Measurements from ENCODE around the gene COQ10B. TPM values are rescaled to one million over a fixed set of nuclear protein-coding genes. Genes with fewer than 3 reads are reported as not detected.

Gene COQ10B
- total RNA-seq, 3 donors from 2014 or later (not counting 1 experiment from before 2014, with no cell fraction given): 64.6 to 79.2 (median 72.5) TPM

- Mint-ChIP-seq H3K4me1 (no peaks in the 10 kb centered on the region), H3K27ac (peak overlapping the region in 1 of 2 donors; percentile 50), H3K4me3 (no peak overlapping the region), H3K9me3 (no peaks in the 10 kb centered on the region), H3K36me3 (peaks cover 14% of the 10 kb centered on the region), H3K27me3 (ENCODE audit: low read depth in 2 of 2) (no peaks in the 10 kb centered on the region)
- H3K9me3 ChIP-seq (ENCODE audit: control insufficient read depth, insufficient read depth, low read length): peaks cover 8% of the 10 kb centered on the region
- ATAC-seq: no peak
- intact Hi-C loops (cut with micrococcal nuclease): no loop called here
- H3K27me3 ChIP-seq (ENCODE audit: control insufficient read depth, insufficient read depth, low read length): no peaks in the 10 kb centered on the region
- no peak overlapping the region for H3K4me3 ChIP-seq (ENCODE audit: low read length)
- H3K27ac ChIP-seq (ENCODE audit: low read length): no peak overlapping the region
- no peaks in the 10 kb centered on the region for H3K4me1 ChIP-seq (ENCODE audit: control insufficient read depth, insufficient read depth, low read length)
- peaks cover 57% of the 10 kb centered on the region for H3K36me3 ChIP-seq (ENCODE audit: control insufficient read depth, insufficient read depth, low read length)
- no peak for DNase-seq
- TF ChIP-seq CTCF (IDR thresholded peaks at IDR 0.05): no peak
- 100% methylated on average over 4 of the region's 4 CpGs for WGBS (ENCODE audit: insufficient coverage)
These were observed 34.0 kb downstream of the COQ10B start for GRCh38 chr2:197487385-197487784.

DNA sequence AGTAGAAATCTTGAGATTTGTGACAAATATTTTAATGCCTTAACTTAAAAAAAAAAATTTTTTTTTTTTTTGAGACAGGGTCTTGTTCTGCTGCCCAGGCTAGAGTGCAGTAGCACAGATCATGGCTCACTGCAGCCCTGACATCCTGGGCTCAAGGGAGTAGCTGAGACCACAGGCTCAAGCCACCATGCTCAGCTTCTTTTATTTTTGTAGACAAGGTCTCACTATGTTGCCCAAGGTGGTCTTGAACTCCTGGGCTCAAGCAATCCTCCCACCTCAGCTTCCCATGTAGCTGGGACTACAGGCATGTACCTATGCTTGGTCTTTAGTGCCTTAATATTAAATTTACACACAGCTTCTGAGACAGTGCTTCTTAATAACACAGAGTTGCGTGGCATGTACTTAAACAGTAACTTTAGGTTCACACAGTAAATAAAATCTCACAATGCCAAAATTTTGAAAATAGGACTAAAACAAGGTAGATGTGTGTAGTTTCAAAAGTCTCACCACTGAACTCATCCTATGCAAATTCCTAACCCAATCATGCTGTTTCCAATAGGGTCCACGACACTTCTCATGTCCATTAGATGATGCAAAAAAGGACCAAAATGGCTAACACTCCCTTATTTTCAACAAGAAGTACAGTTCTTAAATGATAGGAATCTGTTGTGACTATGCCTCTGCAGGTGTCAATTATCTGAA lies 42.2 kb downstream of the COQ10B start:
- no peak for TF ChIP-seq CTCF (IDR thresholded peaks at IDR 0.05)
- Histone ChIP-seq H3K9me3 (ENCODE audit: control insufficient read depth, insufficient read depth, low read length) (no peaks in the 10 kb centered on the region), H3K27me3 (ENCODE audit: control insufficient read depth, insufficient read depth, low read length) (no peaks in the 10 kb centered on the region), H3K27ac (ENCODE audit: low read length) (no peak overlapping the region), H3K36me3 (ENCODE audit: control insufficient read depth, insufficient read depth, low read length) (peaks cover 67% of the 10 kb centered on the region), H3K4me1 (ENCODE audit: control insufficient read depth, insufficient read depth, low read length) (peaks cover 13% of the 10 kb centered on the region), H3K4me3 (ENCODE audit: low read length) (no peak overlapping the region)
- WGBS (ENCODE audit: insufficient coverage): 75% methylated on average over 1 of the region's 2 CpGs
- Mint-ChIP-seq H3K27ac (peak overlapping the region in 1 of 2 donors; percentile 41), H3K27me3 (ENCODE audit: low read depth in 2 of 2) (no peaks in the 10 kb centered on the region), H3K9me3 (no peaks in the 10 kb centered on the region), H3K36me3 (peaks cover 7% of the 10 kb centered on the region), H3K4me3 (no peak overlapping the region), H3K4me1 (peaks cover 21 to 29% of the 10 kb centered on the region in 2 donors)
- intact Hi-C loops (cut with micrococcal nuclease): no loop called here
- no peak for ATAC-seq
- DNase-seq: no peak

- H3K4me1 Mint-ChIP-seq: peaks cover 32 to 40% of the 10 kb centered on the region in 2 donors
- DNase-seq (no peak), ATAC-seq (no peak)
- Histone ChIP-seq H3K4me1 (ENCODE audit: control insufficient read depth, insufficient read depth, low read length) (peaks cover 21% of the 10 kb centered on the region), H3K36me3 (ENCODE audit: control insufficient read depth, insufficient read depth, low read length) (peaks cover 57% of the 10 kb centered on the region), H3K9me3 (ENCODE audit: control insufficient read depth, insufficient read depth, low read length) (no peaks in the 10 kb centered on the region), H3K27ac (ENCODE audit: low read length) (no peak overlapping the region), H3K4me3 (ENCODE audit: low read length) (no peak overlapping the region), H3K27me3 (ENCODE audit: control insufficient read depth, insufficient read depth, low read length) (no peaks in the 10 kb centered on the region)
- H3K27ac Mint-ChIP-seq: peak overlapping the region in 1 of 2 donors; percentile 94
- intact Hi-C loops (cut with micrococcal nuclease): no loop called here
- peak overlapping the region; percentile 21 for H3K4me3 Mint-ChIP-seq
- H3K36me3 Mint-ChIP-seq: peaks cover 7% of the 10 kb centered on the region
- H3K9me3 Mint-ChIP-seq: no peaks in the 10 kb centered on the region
- no peak for TF ChIP-seq CTCF (IDR thresholded peaks at IDR 0.05)
- no peaks in the 10 kb centered on the region for H3K27me3 Mint-ChIP-seq (ENCODE audit: low read depth in 2 of 2)
These were observed 43.3 kb downstream of the COQ10B start for GRCh38 chr2:197496695-197497094.

DNA sequence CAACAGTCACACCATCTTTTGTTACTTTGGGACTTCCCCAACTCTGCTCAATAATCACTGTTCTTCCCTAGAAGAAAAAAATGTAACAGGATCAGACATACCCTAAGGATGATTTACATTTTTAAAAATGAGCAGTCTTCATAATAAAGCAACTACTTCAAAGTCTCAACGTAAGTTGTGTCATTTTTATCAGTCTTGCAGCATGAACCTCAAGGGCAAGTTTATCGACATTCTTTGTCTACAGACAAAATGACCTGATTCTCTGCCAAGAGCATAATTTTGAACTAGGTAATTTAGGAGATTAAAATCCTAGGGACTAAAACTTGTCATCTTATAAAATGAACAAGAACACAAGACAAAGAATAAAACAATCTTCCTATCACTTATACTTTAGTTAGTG lies 44.0 kb downstream of the COQ10B start:
- Mint-ChIP-seq H3K4me3 (peak overlapping the region; percentile 88), H3K36me3 (peaks cover 7% of the 10 kb centered on the region), H3K27me3 (ENCODE audit: low read depth in 2 of 2) (no peaks in the 10 kb centered on the region), H3K4me1 (peaks cover 37 to 46% of the 10 kb centered on the region in 2 donors), H3K27ac (peak overlapping the region; percentile 94), H3K9me3 (no peaks in the 10 kb centered on the region)
- Histone ChIP-seq H3K27ac (ENCODE audit: low read length) (no peak overlapping the region), H3K4me1 (ENCODE audit: control insufficient read depth, insufficient read depth, low read length) (peaks cover 26% of the 10 kb centered on the region), H3K4me3 (ENCODE audit: low read length) (no peak overlapping the region), H3K36me3 (ENCODE audit: control insufficient read depth, insufficient read depth, low read length) (peaks cover 55% of the 10 kb centered on the region), H3K27me3 (ENCODE audit: control insufficient read depth, insufficient read depth, low read length) (no peaks in the 10 kb centered on the region), H3K9me3 (ENCODE audit: control insufficient read depth, insufficient read depth, low read length) (no peaks in the 10 kb centered on the region)
- intact Hi-C loops (cut with micrococcal nuclease): no loop called here
- ATAC-seq: no peak
- DNase-seq: no peak
- WGBS (ENCODE audit: insufficient coverage): 61% methylated on average over 2 of the region's 2 CpGs
- TF ChIP-seq CTCF (IDR thresholded peaks at IDR 0.05): no peak
